Amniotic stem cell (primary cell): Measurements from ENCODE around the gene DDX56.
"Not testable (repeated sequence)": the region's sequence is repeated elsewhere in the genome, so short reads cannot be mapped to it uniquely, and the experiment has no call there.

Source experiments
- DNase-seq: peaks from one replicate; lab custom pipeline; 2025; lab: John Stamatoyannopoulos, UW

DDX56 gene

DNA sequence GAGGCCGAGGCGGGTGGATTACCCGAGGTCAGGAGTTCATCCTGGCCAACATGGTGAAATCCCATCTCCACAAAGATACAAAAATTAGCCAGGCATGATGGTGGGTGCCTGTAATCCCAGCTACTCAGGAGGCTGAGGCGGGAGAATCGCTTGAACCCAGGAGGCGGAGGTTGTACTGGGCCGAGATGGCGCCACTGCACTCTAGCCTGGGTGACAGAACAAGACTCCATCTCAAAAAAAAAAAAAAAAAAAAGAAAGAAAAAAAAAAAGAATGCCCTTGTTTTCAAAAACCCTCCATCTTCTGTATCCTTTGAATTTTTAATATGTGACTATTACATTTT lies 11.1 kb downstream of the DDX56 start:
- not testable (repeated sequence) for DNase-seq

DNA sequence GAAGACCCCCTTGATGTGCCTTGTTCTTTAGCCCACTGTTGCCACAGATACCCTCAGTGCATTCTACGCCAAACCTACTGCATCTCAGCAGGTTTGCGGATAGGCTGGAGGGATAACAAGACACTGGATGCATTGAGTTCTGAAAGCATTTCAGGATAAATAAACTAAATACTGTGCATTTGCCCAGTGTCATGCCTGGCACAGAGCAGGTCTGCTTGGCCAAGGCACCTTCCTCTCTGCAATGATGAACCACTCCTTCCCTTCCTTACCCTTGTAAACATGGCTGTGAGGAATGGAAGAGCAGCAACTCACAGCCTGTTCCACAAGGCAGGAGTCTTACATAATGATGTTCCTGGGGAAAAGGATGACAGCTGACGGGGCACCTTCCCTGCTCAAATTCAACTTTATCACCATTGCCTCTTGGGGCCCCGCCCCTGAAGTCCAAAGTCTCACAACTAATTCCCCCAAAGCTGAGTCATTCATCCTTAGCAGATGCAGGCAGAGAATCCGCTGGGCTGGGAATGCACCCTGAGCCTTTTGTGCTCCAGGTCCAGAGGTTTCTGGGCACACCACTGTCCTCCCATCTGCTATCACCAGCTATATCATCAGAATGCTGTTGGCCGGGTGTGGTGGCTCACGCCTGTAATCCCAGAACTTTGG lies 11.6 kb downstream of the DDX56 start:
- peak; percentile 45 for DNase-seq

DNA sequence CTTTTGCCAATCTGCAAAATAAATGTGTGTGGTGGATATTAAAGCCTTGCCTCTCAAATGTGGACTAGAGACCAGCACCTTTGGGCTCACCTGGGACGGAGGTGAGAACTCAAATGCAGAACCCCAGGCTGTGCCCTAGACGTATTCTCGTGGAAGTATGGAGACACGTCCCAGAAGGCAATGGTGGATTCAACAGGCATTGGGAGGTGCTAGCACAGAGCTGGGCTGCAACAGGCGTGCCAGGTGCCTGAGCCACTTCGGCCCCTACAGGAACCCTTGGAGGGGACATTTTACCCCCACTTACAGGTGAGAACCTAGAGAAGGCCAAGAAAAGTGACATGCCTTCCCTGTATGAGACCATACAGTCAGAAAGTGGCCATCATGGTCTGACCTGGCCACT lies 12.2 kb downstream of the DDX56 start:
- no peak for DNase-seq

DNA sequence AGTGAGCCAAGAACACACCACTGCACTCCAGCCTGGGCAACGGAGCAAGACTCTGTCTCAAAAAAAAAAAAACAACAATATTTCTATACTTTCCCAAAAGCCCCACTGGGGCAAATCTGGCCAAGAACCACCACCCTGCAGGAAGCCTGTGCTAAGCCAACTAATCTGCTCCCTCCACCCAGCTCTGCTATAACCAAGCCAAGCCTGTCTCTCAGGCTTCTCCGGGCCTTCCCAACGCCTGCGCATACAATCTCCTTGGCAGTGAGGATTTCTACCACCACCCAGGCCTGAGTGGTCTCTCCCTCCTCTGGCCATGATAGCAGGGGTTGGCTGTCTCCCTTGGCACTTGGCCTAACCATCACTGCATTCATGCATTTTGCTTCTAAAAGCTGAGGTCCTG lies 14.2 kb downstream of the DDX56 start:
- DNase-seq = no peak

DNA sequence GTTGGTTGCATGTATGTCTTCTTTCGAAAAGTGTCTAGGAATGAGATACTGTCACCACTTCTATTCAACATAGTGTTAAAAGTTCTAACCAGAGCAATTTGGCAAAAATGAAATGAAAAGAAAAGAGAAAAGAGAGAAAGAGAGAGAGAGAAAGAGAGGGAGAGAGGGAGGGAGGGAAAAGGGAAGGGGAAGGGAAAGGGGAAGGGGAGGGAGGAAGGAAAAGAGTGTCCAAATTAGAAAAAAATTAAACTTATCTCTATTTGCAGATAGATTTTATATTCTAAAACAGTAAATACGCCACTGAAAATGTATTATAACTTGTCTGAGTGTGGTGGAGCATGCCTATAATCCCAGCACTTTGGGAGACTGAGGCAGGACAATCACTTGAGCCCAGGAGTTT lies 16.2 kb downstream of the DDX56 start:
- DNase-seq = no peak

DNA sequence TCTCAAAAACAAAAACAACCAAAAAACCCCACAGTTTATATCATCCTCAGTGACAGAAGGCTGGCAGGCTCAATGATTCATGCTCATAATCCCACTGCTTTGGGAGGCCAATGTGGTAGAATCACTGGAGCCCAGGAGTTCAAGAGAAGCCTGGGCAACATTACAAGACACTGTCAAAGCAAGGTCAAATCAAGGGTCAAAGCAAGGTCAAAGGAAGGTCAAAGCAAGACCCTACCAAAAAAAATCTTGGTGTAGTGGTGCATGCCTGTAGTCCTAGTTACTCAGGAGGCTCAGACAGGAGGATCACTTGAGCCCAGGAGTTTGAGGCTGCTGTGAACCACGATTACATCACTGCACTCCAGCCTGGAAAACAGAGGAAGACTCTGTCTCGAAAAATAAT lies 18.4 kb downstream of the DDX56 start:
- no peak for DNase-seq

DNA sequence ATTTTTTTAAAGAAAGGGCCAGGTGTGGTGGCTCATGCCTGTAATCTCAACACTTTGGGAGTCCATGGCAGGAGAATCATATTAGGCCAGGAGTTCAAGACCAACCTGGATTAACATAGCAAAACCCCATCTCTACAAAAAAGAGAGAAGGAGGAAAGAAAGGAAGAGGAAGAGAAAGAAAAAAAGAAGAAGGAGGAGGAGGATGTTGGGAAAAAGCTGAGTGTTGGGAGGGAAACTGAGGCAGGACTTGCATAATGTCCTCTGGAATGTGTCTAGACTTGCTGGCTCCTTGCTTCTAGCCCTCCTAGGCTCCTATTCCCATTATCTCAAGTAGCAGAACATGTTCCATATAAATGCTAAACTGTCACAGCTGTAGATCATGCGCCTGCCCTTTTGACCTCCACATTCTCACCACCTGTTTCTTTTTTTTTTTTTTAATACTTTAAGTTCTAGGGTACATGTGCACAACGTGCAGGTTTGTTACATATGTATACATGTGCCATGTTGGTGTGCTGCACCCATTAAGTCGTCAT lies 21.2 kb downstream of the DDX56 start:
- DNase-seq = not testable (repeated sequence)

DNA sequence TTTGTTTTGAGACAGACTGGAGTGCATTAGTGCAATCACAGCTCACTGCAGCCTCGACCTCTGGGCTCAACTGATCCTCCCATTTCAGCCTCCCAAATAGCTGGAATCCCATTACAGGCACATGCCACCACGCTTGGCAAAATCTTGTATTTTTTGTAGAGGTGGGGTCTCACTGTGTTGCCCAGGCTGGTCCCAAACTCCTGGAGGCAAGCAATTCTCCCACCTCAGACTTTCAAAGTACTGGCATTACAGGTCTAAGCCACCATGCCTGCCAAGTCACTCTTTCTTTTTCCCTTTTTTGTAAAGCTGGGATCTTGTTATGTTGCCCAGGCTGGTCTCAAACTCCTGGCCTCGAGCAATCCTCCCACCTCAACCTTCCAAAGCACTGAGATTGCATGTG lies 24.3 kb downstream of the DDX56 start:
- DNase-seq = no peak

DNA sequence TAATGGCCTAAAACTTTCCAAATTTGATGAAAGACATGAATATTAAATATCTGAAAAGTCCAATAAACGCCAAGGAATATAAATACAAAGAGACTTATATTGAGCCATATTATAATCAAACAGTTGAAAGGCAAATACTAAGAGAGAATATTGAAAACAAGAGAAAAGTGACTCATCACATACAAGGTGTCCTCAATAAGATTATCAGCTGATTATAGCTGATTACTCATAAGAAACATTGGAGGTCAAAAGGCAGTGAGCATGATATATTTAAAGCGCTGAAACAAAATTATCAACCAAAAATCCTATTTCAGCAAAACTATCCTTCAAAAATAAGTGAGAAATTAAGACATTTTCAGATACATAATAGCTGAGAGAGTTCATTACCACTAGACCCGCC lies 24.8 kb downstream of the DDX56 start:
- no peak for DNase-seq

DNA sequence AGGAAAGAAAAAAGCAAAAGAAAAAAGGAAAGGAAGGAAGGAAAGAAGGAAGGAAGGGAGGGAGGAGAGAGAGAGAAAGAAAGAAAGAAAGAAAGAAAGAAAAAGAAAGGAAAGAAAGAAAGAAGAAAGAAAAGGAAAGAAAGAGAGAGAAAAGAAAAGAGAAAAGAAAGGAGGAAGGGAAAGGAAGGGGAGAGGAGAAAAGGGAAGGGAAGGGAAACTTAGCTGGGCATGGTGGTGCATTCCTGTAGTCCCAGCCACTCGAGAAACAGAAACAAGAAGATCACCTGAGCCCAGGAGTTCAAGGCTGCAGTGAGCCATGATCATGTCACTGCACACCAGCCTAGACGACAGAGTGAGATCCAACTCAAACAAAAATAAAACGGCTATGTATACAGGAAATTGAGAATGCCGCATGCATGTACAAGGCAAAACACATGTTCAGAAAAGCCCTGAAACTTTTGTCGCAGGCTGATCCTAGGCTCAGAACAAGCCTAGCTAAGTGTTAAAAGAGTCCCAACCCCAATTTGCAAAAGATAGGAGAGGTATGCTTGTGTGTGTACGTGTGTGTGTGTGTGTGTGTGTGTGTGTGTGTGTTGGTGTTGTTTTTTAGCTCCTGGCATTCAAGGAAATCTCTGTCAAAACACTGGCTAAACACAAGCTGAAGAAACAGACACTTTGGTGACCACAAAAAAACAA lies 26.0 kb downstream of the DDX56 start:
- no peak for DNase-seq

DNA sequence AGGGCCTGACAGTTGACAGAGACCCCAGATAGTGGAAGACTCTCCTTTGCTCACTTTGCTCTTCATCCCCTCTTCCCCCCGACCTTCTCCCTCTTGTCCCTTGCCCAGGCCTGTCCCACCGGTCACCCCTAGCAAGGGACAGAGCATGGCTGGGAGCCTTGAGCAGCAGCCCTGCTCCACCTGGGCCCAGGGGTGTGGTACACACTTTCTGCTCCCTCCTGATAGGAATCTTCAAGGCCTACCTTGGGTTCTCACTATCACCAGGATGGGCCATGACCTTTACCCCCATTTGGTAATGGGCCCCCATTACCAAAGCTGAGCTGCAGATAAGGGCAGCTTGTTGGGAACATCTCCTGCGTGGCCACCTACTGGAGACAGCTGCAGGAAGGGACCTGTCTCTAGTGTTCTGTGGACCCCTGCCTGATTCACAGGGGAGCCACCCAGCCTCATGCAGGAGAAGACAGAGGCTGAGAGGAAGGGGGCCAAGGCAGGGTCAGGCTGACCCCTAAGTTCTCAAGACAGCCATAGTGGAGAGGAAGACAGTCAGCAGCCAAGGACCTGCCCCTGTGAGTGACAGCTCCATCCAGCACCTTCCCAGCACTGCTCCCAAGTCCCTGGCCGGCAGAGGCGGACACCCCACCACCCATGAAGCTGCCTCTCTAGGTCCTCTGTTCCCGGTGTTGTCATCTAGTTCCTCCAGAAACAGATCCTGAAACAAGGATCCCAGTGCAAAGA lies 31.7 kb downstream of the DDX56 start:
- no peak for DNase-seq

DNA sequence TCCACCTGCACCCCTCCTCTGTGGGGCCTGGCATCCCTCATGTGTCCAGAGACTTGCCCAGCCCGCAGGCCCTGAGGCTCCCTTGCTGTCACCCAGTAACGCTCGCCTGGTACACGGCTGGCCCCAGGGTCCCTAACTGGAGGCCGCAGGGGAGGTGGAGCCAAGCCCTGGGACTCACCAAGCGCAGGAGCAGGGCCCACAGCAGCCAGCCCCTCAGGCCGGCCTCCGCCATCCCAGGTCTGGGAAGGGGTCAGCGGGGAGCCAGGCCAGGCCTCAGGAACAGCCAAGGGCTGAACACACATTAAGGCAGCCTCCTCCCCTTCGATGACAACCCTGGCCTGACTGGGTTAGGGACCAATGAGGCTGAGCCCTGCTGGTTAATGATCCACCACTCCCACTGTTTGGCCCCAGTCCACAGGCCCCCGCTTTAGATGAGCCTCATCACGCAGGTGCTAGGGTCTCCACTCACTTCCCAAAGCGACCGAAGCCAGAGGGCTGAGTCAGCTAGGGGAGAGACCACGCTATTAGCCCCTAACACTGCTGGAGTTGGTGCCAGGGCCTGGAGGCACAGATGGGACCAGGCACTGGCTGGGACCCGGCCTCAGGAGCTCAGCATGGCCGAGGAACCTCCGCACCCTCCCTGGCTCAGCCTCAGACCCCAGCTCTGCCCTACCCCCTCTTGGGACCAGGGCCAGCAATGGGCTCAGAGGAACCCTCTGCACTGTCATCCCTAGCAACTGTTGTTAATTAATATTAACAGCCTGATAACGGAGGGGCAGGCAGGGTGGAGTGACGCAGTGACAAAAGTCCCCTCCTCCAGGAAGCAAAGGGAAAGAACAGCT lies 32.5 kb downstream of the DDX56 start, which contains the start of gene NPC1L1:
NPC1L1 (minus strand) TSS at position 303 of the 842 bp plus-strand sequence; CDS start at position 232, 71 bp downstream.
- DNase-seq = no peak

DNA sequence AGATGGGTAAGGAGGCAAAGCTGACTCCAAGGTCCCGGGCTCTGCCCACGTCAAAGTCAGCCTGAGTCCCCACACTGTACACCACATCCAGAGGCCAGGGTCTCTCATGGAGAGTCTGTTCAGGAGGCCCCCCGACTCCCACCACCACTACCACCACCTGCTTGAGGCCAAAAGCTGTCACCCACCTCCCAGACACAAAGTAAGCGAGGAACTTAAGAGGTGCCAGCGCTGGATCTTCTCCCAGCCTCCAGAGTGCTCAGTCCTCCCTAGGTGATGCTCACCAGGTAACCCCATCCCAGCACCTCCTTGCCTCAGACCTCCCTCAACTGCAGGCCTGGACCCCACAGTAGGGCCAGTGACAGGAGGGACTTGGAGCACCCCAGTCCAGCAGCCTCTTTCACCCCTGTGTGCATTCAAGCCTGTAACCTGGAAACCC lies 33.1 kb downstream of the DDX56 start:
- DNase-seq = no peak

DNA sequence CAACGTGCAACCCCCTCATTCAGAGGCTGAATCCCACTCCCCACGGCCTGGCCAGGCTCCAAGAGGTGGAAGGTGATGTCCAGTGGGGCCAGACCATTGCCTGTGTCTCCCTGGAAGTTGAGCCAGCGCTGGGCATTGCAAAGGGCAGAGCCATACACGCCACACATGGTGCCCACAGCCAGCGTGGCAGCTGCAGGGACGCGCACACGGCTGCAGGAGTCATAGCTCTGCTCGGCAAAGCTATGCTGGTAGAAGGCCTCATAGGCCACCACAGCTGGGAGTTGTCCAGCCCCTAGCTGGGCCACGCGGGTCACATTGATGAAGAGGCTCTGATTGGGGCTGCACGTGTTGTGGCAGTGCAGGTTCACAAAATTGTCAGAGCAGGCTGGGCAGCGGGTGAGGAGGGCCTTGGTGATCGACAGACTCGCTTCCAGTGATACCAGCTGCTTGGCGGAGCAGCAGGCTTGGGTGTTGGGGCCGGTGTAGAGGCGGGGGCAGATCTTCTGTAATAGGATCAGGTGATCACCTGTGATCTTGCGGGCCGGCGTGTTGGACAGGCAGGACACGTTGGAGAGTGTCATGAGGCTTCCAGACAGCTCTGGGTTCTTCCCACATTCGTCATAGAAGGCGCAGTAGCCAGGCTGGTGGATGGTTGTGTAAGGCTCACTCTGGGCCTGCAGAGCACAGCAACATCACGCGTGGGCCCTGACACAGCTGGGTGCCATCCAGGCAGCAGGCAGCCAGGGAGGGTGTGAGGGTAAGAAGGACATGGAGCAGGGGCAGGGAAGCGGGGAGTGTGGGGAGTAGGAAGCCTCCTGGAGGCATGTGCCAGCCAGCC lies 33.8 kb downstream of the DDX56 start:
- DNase-seq = no peak

DNA sequence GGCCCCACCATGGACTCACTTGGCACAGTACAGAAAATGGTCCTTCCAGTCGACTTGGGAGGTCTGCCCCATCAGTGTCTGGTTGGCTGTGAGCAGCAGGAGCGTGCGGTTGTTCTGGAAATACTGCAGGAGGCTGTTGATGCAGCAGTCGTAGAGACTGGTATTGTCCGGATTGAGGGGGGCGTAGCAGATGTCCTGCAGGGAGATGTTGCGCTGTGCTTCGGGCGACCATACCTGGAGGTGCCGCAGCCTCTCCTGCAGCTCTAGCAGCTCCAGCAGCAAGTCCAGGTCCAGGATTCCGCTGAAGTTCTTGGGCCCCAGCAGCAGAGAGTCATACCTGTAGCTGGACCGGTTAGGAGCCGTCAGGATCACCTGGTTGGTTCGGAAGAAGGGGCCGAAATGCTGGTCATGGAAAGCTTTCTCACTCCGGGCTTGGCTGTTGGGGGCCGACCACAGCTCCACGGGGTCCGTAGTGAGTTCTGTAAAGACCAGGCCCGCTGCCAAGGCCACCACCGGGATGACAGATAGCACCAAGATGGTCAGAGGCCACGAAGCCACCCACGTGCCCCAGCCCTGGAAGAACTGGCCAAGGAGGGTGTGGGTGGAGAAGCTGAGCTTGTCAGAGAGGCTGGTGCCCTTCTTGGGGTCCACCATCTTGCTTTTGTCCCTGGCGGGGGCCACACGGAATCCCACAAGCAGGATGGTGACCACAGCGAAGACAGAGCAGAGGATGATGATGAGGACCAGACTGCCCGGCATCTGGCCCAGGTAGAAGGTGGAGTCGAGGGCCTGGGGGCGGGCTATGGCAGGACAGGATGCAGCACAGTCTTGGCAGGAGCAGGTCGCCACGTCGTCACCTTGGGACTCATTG lies 34.7 kb downstream of the DDX56 start:
- no peak for DNase-seq

DNA sequence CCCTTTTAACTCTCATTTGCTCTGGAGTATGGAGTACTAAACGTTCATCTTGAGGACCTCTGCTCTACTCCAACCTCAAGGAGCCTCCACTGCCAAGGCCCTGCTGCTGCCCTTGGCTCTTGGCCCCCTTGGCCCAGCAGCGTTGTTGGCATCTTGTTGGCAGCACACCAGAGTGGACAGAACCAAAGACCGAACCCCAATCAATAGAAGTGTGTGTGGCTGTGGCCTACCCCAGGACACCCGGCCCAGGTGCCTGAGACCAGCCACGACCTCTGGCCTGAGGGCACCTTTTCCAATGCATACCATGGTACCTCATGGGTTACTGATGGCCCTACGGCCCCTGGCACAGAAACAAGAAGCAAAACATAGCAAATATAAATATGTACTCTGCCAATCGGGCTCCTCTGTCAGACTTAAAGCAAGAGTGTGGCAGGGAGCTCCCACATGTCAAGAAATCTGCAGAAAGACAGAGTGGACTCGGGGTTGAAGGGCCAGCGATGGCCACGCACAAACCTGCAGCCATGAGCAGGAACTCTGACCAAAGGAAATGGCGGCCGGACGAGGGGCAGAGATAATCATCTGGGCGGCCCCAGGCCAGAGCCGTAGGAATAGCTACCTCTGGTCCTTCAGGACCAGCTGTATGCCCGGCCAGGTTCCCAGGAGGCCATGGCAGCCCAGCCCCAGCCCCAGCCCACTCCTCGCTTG lies 35.5 kb downstream of the DDX56 start:
- DNase-seq = no peak

DNA sequence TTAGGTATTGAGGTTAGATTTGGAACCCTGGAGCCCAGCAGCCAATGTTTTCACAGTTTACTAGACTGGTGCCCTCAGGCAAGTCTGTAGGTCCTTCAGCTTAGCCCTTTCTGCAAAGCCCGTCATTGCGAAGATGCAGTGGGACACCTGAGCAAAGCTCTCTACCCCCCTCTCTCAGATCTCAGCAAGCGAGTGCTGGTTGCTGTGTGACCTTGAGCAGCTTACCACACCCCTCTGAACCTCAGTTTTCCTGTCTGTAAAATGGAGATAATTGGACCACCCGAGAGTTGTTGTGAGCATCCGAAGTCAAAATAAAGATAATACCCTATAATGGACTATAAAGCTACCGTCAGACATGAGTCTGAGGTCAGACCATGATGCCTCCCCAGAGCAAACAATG lies 36.3 kb downstream of the DDX56 start:
- DNase-seq = no peak

DNA sequence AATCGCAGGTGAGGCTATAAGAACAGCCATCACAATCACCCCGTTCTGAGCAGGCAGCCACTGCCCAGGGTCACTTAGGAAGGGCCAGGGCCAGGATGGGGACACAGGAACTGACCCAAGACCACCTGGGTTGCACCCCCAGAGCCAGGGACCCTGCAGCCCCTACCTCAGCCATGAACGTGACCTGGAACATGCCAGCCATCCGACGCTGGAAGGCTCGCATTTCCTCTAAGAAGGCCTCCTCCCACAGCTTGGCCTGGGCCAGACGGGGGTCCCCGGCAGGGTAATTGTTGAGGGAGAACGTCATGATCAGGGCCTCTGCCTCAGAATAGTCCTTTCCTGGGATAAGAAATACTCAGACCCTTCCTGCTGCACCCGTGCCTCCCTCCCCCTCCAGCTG lies 37.6 kb downstream of the DDX56 start:
- DNase-seq = no peak

DNA sequence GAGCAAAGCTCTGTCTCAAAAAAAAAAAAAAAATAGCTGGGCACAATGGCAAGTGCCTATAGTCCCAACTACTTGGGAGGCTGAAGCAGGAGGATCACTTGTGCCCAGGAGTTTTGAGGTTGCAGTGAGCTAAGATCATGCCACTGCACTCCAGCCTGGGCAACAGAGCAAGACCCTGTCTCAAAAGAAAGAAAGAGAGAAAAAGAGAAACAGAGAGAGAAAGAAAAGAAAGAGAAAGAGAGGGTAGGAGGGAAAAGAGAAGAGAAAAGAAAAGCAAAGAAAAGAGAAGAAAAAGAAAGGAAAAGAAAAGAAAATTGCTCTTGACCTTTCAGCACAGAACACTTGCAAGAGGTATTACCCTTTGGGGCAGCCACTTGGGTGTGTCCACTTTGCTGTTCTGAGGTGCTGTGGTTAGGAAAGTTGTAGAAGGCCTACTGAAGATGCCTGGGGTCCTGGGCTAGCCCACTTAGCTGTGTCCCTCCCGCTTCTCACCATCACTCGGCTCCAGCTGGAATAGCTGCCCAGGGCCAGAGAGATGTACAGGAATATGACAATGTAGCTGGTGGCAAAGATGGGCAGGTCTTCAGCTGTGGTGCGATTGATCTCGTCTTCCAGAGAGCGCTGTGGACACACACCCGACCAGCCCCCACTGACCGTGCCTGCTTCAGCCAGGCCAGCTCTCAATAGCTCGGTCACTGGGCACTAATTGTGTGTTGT lies 38.2 kb downstream of the DDX56 start:
- DNase-seq = no peak
